ENCODE results near the gene TST.

The TST gene

DNA sequence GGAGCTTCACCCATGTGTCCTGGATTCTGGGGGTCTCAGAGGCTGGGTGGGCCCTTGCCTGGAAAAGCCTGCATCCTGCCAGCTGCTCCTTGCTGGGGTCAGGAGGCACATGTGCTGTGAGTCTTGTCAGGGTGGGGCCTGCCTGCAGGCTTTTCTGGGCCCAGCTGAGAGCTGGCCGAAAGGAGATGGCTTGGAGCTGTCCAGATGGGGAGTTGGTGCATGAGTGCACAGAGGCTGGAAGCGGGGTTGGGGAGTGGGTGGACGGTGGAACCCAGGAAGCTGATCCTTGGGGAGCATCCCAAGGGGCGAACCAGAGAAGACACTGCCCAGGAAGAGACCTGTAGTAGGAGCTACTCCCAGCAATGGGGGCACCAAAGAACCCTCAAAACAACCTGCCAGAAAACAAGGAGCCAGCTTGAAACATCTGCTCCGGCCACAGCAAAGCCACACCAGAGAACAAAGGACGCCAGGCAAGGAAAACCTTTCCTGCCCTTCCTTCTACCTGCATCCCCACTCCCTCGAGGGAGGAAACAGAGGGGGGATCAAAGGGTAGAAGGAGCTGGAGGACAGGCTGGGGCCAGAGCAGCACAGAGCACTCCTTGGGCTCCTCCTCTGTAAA, 24.1 kb upstream of the TST start:
- no peaks in the 10 kb centered on the region for H3K27me3 ChIP-seq (ENCODE audit: low read length)
- no peak for TF ChIP-seq EZH2phosphoT487 (conservative IDR thresholded peaks at IDR 0.05; ENCODE audit: low read length)
- TF ChIP-seq, protein P1, sequence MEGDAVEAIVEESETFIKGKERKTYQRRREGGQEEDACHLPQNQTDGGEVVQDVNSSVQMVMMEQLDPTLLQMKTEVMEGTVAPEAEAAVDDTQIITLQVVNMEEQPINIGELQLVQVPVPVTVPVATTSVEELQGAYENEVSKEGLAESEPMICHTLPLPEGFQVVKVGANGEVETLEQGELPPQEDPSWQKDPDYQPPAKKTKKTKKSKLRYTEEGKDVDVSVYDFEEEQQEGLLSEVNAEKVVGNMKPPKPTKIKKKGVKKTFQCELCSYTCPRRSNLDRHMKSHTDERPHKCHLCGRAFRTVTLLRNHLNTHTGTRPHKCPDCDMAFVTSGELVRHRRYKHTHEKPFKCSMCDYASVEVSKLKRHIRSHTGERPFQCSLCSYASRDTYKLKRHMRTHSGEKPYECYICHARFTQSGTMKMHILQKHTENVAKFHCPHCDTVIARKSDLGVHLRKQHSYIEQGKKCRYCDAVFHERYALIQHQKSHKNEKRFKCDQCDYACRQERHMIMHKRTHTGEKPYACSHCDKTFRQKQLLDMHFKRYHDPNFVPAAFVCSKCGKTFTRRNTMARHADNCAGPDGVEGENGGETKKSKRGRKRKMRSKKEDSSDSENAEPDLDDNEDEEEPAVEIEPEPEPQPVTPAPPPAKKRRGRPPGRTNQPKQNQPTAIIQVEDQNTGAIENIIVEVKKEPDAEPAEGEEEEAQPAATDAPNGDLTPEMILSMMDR (IDR thresholded peaks at IDR 0.05; ENCODE audit: insufficient read depth, low read length, poor library complexity, severe bottlenecking): no peak
- no peak overlapping the region for H3K4me2 ChIP-seq (ENCODE audit: low read depth, low read length, poor library complexity, severe bottlenecking)
- H3K79me2 ChIP-seq (ENCODE audit: insufficient read depth, low read length): no peaks in the 10 kb centered on the region
- no peak overlapping the region for H3K9ac ChIP-seq (ENCODE audit: low read length)
- no peak overlapping the region for H3K4me3 ChIP-seq (ENCODE audit: insufficient read depth, low read length, poor library complexity, severe bottlenecking)
- H3F3A ChIP-seq (ENCODE audit: insufficient read depth): no peaks in the 10 kb centered on the region
- no peak overlapping the region for H2AFZ ChIP-seq (ENCODE audit: low read depth, low read length, severe bottlenecking)
- H3K36me3 ChIP-seq (ENCODE audit: low read length): no peaks in the 10 kb centered on the region
- H3K27ac ChIP-seq (ENCODE audit: low read depth, low read length): no peak overlapping the region
- H4K20me1 ChIP-seq (ENCODE audit: low read depth, low read length): no peaks in the 10 kb centered on the region
- H3K9me2 ChIP-seq (replicated peaks; ENCODE audit: insufficient read depth, low read length): no peaks in the 10 kb centered on the region
- no peaks in the 10 kb centered on the region for H3K9me3 ChIP-seq (ENCODE audit: insufficient read depth, low read length)

- TF ChIP-seq EZH2phosphoT487 (conservative IDR thresholded peaks at IDR 0.05; ENCODE audit: low read length): no peak
- TF ChIP-seq, protein P1 (IDR thresholded peaks at IDR 0.05; ENCODE audit: insufficient read depth, low read length, poor library complexity, severe bottlenecking): no peak
- H3K9me2 ChIP-seq (replicated peaks; ENCODE audit: insufficient read depth, low read length): no peaks in the 10 kb centered on the region
- H3K9me3 ChIP-seq (ENCODE audit: insufficient read depth, low read length): no peaks in the 10 kb centered on the region
- no peak overlapping the region for H3K9ac ChIP-seq (ENCODE audit: low read length)
- no peaks in the 10 kb centered on the region for H3K36me3 ChIP-seq (ENCODE audit: low read length)
- H4K20me1 ChIP-seq (ENCODE audit: low read depth, low read length): no peaks in the 10 kb centered on the region
- H3K4me3 ChIP-seq (ENCODE audit: insufficient read depth, low read length, poor library complexity, severe bottlenecking): no peak overlapping the region
- no peak overlapping the region for H3K4me2 ChIP-seq (ENCODE audit: low read depth, low read length, poor library complexity, severe bottlenecking)
- H2AFZ ChIP-seq (ENCODE audit: low read depth, low read length, severe bottlenecking): no peak overlapping the region
- H3K27ac ChIP-seq (ENCODE audit: low read depth, low read length): no peak overlapping the region
- H3K27me3 ChIP-seq (ENCODE audit: low read length): no peaks in the 10 kb centered on the region
- H3K79me2 ChIP-seq (ENCODE audit: insufficient read depth, low read length): no peaks in the 10 kb centered on the region
- H3F3A ChIP-seq (ENCODE audit: insufficient read depth): no peaks in the 10 kb centered on the region
Measured at GRCh38 chr22:37039466-37039865, 20.2 kb upstream of the TST start.

DNA sequence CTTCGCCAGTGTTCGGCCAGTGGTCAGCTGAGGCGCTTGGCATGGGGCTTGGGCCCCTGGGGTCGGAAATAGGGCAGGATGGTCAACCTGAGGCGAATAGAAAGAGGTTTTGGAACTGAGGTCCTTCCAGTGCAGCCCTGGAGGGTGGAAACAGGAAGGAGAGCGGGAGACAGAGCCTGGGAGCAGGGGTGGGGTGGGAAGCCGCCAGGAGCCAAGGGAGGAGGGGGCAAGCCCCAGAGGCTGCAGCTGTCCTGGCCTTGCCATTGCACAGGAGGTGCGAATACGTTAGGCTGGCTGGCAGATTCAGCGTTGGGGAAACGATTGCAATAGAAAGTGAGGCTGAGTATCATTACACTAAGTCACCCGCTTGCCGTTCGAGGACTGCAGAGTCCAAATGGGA, 18.4 kb upstream of the TST start:
- no peaks in the 10 kb centered on the region for H3K9me3 ChIP-seq (ENCODE audit: insufficient read depth, low read length)
- H3K36me3 ChIP-seq (ENCODE audit: low read length): no peaks in the 10 kb centered on the region
- TF ChIP-seq, protein P1 (IDR thresholded peaks at IDR 0.05; ENCODE audit: insufficient read depth, low read length, poor library complexity, severe bottlenecking): no peak
- TF ChIP-seq EZH2phosphoT487 (conservative IDR thresholded peaks at IDR 0.05; ENCODE audit: low read length): no peak
- H3K27me3 ChIP-seq (ENCODE audit: low read length): no peaks in the 10 kb centered on the region
- no peak overlapping the region for H3K9ac ChIP-seq (ENCODE audit: low read length)
- no peak overlapping the region for H3K4me3 ChIP-seq (ENCODE audit: insufficient read depth, low read length, poor library complexity, severe bottlenecking)
- H3K9me2 ChIP-seq (replicated peaks; ENCODE audit: insufficient read depth, low read length): no peaks in the 10 kb centered on the region
- H3K27ac ChIP-seq (ENCODE audit: low read depth, low read length): no peak overlapping the region
- H4K20me1 ChIP-seq (ENCODE audit: low read depth, low read length): no peaks in the 10 kb centered on the region
- no peak overlapping the region for H2AFZ ChIP-seq (ENCODE audit: low read depth, low read length, severe bottlenecking)
- no peak overlapping the region for H3K4me2 ChIP-seq (ENCODE audit: low read depth, low read length, poor library complexity, severe bottlenecking)
- H3K79me2 ChIP-seq (ENCODE audit: insufficient read depth, low read length): no peaks in the 10 kb centered on the region
- no peaks in the 10 kb centered on the region for H3F3A ChIP-seq (ENCODE audit: insufficient read depth)
